OCI-LY7 (cell line): ENCODE results near the gene ATP1B1.

Source experiments
- EZH2phosphoT487 ChIP-seq: fragments of 200-600 bp; sonication (generic); IDR thresholded peaks from 2 replicates; pipeline ENCODE4 v1.6.1; 2018; ENCODE audit warnings: low read depth, borderline replicate concordance, mild to moderate bottlenecking, mixed run types, antibody characterized with exemption, low read length, moderate library complexity, mixed read lengths
- TF ChIP-seq, protein P1 (sequence below): fragments of 200-600 bp; sonication (generic); conservative IDR thresholded peaks from 2 replicates; pipeline ENCODE4 v1.5.1; 2014; ENCODE audit warnings: mild to moderate bottlenecking, antibody characterized with exemption, low read length, moderate library complexity, mixed read lengths

DNA sequence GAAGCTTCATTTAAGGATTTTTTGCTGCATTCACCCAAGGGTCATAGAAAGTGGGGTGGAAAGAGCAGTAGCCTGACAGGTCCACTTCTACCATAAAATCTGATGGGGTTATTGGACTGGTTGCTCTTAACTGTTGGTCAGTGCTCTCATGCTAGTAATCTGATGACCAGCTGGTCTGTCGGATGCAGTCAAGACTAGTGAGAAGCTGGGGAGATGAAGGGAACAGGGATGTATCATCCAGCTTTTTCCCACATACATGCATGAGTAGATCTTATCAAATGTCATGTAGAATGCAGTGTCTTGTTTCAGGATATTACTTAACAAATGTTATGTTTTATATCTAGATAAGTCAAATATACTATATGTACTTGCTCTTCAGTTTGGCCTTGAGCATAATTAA, 11.1 kb downstream of the ATP1B1 start:
- no peak for TF ChIP-seq EZH2phosphoT487
- TF ChIP-seq, protein P1, sequence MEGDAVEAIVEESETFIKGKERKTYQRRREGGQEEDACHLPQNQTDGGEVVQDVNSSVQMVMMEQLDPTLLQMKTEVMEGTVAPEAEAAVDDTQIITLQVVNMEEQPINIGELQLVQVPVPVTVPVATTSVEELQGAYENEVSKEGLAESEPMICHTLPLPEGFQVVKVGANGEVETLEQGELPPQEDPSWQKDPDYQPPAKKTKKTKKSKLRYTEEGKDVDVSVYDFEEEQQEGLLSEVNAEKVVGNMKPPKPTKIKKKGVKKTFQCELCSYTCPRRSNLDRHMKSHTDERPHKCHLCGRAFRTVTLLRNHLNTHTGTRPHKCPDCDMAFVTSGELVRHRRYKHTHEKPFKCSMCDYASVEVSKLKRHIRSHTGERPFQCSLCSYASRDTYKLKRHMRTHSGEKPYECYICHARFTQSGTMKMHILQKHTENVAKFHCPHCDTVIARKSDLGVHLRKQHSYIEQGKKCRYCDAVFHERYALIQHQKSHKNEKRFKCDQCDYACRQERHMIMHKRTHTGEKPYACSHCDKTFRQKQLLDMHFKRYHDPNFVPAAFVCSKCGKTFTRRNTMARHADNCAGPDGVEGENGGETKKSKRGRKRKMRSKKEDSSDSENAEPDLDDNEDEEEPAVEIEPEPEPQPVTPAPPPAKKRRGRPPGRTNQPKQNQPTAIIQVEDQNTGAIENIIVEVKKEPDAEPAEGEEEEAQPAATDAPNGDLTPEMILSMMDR: no peak
